C1 segment of cervical spinal cord (tissue), 14 donors: ENCODE data around the gene TRABD2B.

ENCODE experiments used
- DNase-seq, 14 donors: peaks; one replicate each; lab custom pipeline; 2025; lab: John Stamatoyannopoulos, UW

The TRABD2B gene

GRCh38 chr1:47778280-47778679 lies 218.9 kb downstream of the TRABD2B start:
- no peak for DNase-seq

GRCh38 chr1:47777322-47777721 lies 219.9 kb downstream of the TRABD2B start:
- DNase-seq = no peak

- no peak for DNase-seq
Observed at GRCh38 chr1:47776667-47777131, 220.5 kb downstream of the TRABD2B start.

- DNase-seq = no peak
Observed at GRCh38 chr1:47774986-47775834, 222.0 kb downstream of the TRABD2B start.

GRCh38 chr1:47772960-47773682 lies 224.1 kb downstream of the TRABD2B start:
- DNase-seq = no peak

GRCh38 chr1:47772281-47772680 lies 224.9 kb downstream of the TRABD2B start:
- DNase-seq = no peak

GRCh38 chr1:47771751-47772150 lies 225.4 kb downstream of the TRABD2B start:
- DNase-seq = no peak

GRCh38 chr1:47769983-47770382 lies 227.2 kb downstream of the TRABD2B start:
- DNase-seq = peak in 1 of 14 donors; percentile 6

- no peak for DNase-seq
Observed at GRCh38 chr1:47769295-47769694, 227.9 kb downstream of the TRABD2B start.

GRCh38 chr1:47767741-47768100 lies 229.5 kb downstream of the TRABD2B start:
- DNase-seq = peak in 1 of 14 donors; percentile 66

- no peak for DNase-seq
Observed at GRCh38 chr1:47766832-47767740, 230.1 kb downstream of the TRABD2B start.

GRCh38 chr1:47765742-47766485 lies 231.3 kb downstream of the TRABD2B start:
- no peak for DNase-seq

GRCh38 chr1:47765236-47765635 lies 231.9 kb downstream of the TRABD2B start:
- DNase-seq = no peak

- peak in 1 of 14 donors; percentile 52 for DNase-seq
Observed at GRCh38 chr1:47764461-47765046, 232.6 kb downstream of the TRABD2B start.

- DNase-seq = peak in 3 of 14 donors; percentile 19 to 98 (median 57)
Observed at GRCh38 chr1:47763591-47764171, 233.5 kb downstream of the TRABD2B start.

GRCh38 chr1:47761974-47762373 lies 235.2 kb downstream of the TRABD2B start:
- DNase-seq = no peak

- no peak for DNase-seq
Observed at GRCh38 chr1:47761201-47761930, 235.8 kb downstream of the TRABD2B start.

- DNase-seq = peak in 1 of 14 donors; percentile 9
Observed at GRCh38 chr1:47759936-47760629, 237.1 kb downstream of the TRABD2B start.
